ENCODE results near the gene BBLN. TPM values are rescaled to one million over a fixed set of nuclear protein-coding genes. Genes with fewer than 3 reads are reported as not detected.

Gene BBLN
- total and polyA plus RNA-seq, 4 donors: 13.4 to 42.1 (median 32.3) TPM

DNA sequence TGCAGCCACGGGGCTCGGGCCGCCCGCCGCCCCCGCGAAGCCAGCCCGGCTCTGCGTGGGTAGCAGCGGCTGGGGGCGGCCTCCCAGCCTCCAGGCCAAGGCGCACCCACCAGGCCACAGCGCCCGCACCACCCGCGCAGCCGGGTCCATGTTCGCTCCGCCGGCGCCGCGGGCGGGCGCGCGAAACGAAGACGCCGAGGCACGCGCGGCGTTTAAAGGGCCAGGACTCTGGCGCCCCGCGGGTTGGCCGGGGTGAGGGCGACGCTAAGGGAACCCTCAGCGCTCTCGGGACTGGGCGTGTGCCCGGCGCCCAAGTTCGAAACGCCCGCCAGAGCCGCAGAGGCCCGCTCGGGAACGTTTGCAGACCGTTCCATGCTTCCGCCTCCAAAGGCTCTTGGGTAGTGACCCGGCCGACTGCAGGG is 32.5 kb upstream of the BBLN start, which contains the start of gene PTGES2 (continued):
- no peak for TF ChIP-seq REST (IDR thresholded peaks at IDR 0.05)
- no peak for TF ChIP-seq FOXA1 (IDR thresholded peaks at IDR 0.05)
- no peak for TF ChIP-seq FOXA2 (IDR thresholded peaks at IDR 0.05)
- no peak for TF ChIP-seq HNF4A (conservative IDR thresholded peaks at IDR 0.05)

DNA sequence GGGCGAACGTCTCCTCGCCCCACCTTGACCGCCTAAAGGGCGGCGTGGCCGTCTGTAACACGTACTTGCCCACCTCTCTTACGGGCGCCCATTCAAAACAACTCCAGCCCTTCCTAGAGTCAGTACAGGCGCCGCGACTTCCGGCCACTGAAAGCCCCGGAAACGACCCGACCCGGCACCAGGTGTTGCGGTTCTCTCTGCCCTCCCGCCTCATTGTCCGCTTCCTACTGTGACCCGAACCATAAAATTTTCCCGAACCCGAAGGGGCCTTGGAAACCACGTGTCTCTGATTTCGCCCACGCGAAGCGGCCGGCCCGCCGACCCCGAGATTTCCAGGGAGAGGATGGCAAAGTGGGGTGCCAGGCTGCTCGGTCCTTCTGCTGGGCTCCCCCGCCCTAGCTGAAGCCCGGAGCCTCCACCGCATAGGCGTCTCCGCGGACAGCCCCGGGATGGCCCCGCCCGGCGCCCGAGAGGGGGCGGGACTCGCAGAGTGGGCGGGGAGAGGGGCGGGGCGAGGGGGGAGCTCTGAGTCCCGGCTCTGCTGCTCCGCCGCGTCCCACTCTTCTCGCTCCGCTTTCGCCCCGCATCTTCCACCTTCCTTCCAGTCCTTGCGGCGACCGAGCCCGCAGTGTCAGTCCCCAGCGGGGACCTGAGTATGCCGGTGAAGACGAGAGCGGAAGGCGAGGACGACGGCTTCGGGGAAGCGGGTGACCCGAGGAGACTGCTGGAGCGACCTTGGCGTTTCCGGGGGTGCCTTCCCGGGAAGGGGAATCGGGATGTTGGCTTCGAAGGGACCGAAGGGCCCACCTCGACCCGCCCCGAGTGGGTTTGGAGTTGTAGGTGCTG is 31.9 kb upstream of the BBLN start:
- peak overlapping the region; percentile 88 to 96 (median 95) for H3K4me3 ChIP-seq (ENCODE audit: low read depth in 1 of 3, low read length in 3 of 3)
- no peak for TF ChIP-seq JUND (IDR thresholded peaks at IDR 0.05)
- TF ChIP-seq FOXA2 (IDR thresholded peaks at IDR 0.05): no peak
- TF ChIP-seq RAD21 (IDR thresholded peaks at IDR 0.05): no peak
- peak in 1 of 2 donors; percentile 10 for TF ChIP-seq HNF4A (conservative IDR thresholded peaks at IDR 0.05)
- TF ChIP-seq YY1 (IDR thresholded peaks at IDR 0.05): no peak
- TF ChIP-seq EGR1 (IDR thresholded peaks at IDR 0.05; ENCODE audit: low read depth in 2 of 2): peak; percentile 93 to 96
- TF ChIP-seq, protein P1, sequence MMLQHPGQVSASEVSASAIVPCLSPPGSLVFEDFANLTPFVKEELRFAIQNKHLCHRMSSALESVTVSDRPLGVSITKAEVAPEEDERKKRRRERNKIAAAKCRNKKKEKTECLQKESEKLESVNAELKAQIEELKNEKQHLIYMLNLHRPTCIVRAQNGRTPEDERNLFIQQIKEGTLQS (IDR thresholded peaks at IDR 0.05): no peak
- peak in 1 of 2 donors; percentile 44 for TF ChIP-seq RXRA (IDR thresholded peaks at IDR 0.05)
- TF ChIP-seq FOXA1 (IDR thresholded peaks at IDR 0.05): no peak
- TF ChIP-seq NR2F2 (IDR thresholded peaks at IDR 0.05): no peak
- no peak for TF ChIP-seq REST (IDR thresholded peaks at IDR 0.05)
- TF ChIP-seq HNF4G (IDR thresholded peaks at IDR 0.05): no peak
- TF ChIP-seq, protein P2, sequence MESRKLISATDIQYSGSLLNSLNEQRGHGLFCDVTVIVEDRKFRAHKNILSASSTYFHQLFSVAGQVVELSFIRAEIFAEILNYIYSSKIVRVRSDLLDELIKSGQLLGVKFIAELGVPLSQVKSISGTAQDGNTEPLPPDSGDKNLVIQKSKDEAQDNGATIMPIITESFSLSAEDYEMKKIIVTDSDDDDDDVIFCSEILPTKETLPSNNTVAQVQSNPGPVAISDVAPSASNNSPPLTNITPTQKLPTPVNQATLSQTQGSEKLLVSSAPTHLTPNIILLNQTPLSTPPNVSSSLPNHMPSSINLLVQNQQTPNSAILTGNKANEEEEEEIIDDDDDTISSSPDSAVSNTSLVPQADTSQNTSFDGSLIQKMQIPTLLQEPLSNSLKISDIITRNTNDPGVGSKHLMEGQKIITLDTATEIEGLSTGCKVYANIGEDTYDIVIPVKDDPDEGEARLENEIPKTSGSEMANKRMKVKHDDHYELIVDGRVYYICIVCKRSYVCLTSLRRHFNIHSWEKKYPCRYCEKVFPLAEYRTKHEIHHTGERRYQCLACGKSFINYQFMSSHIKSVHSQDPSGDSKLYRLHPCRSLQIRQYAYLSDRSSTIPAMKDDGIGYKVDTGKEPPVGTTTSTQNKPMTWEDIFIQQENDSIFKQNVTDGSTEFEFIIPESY (IDR thresholded peaks at IDR 0.05): no peak
- TF ChIP-seq, protein P3, sequence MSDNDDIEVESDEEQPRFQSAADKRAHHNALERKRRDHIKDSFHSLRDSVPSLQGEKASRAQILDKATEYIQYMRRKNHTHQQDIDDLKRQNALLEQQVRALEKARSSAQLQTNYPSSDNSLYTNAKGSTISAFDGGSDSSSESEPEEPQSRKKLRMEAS (IDR thresholded peaks at IDR 0.05): peak; percentile 82
- no peak for TF ChIP-seq TAF1 (conservative IDR thresholded peaks at IDR 0.05)
- TF ChIP-seq GABPA (IDR thresholded peaks at IDR 0.05 in 1 of 2, conservative IDR thresholded peaks at IDR 0.05 in 1 of 2): peak; percentile 72 to 81
- TF ChIP-seq SP1 (IDR thresholded peaks at IDR 0.05): peak; percentile 53
- no peak for TF ChIP-seq CTCF (IDR thresholded peaks at IDR 0.05; ENCODE audit: low read depth, low read length, missing input control)
- H3K36me3 ChIP-seq (ENCODE audit: control insufficient read depth in 4 of 4, insufficient read depth in 3 of 4, low read depth in 1 of 4, low read length in 3 of 4): peaks cover 0 to 2% (median 2%) of the 10 kb centered on the region in 4 donors
- no peaks in the 10 kb centered on the region for H3K27me3 ChIP-seq (ENCODE audit: control insufficient read depth in 4 of 4, insufficient read depth in 4 of 4, low read length in 3 of 4)
- peak overlapping the region; percentile 98 to 99 for H3K27ac ChIP-seq (ENCODE audit: low read depth in 1 of 2, low read length in 2 of 2)
- peak; percentile 90 for DNase-seq (ENCODE audit: low spot score)
- peak overlapping the region; percentile 92 to 93 for H3K9ac ChIP-seq (ENCODE audit: low read depth in 1 of 2, low read length in 2 of 2)
- peaks cover 13 to 34% (median 23%) of the 10 kb centered on the region in 4 donors for H3K4me1 ChIP-seq (ENCODE audit: control insufficient read depth in 4 of 4, insufficient read depth in 4 of 4, low read length in 3 of 4)
- under 1% methylated on average over 82 of the region's 82 CpGs for WGBS
- H3K9me3 ChIP-seq (ENCODE audit: control insufficient read depth in 4 of 4, low read length in 3 of 4): no peaks in the 10 kb centered on the region

All from liver (tissue), 9 donors.